DND-41 (cell line): Measurements from ENCODE around the gene GALNT18.

Experiments
- ATAC-seq: fragments of 200-7000 bp; cut with Tn5 transposase; 3 replicates; pipeline ENCODE4 v1.9.1; 2021; ENCODE audit warnings: low read depth; ENCODE audit not compliant: insufficient read depth
- DNase-seq: peaks from one replicate; pipeline ENCODE4 v3.0.0-alpha.2; 2020
- H2AFZ ChIP-seq: 2 replicates; pipeline ENCODE4 v1.6.0; 2012; ENCODE audit warnings: low read depth, low read length
- H3K27ac ChIP-seq: 2 replicates; pipeline ENCODE4 v1.5.1; 2012; ENCODE audit warnings: low read length, inconsistent platforms
- H3K27me3 ChIP-seq: fragments of 200-600 bp; sonication (generic); 2 replicates; pipeline ENCODE4 v1.6.0; 2012; ENCODE audit warnings: low read length, mild to moderate bottlenecking, inconsistent platforms; ENCODE audit not compliant: insufficient read depth, poor library complexity
- H3K36me3 ChIP-seq: 2 replicates; pipeline ENCODE4 v1.5.1; 2012; ENCODE audit warnings: low read length, inconsistent platforms; ENCODE audit not compliant: insufficient read depth
- H3K4me1 ChIP-seq: 2 replicates; pipeline ENCODE4 v1.5.1; 2012; ENCODE audit warnings: mild to moderate bottlenecking, low read length; ENCODE audit not compliant: insufficient read depth
- H3K4me2 ChIP-seq: 2 replicates; pipeline ENCODE4 v1.6.0; 2012; ENCODE audit warnings: mild to moderate bottlenecking, moderate library complexity, low read length, inconsistent platforms; ENCODE audit not compliant: insufficient read depth
- H3K4me3 ChIP-seq, 2 experiments: fragments of 200-600 bp in 1 of 2; shearing (Covaris generic) in 1 of 2; 2 replicates each; pipeline ENCODE4 v1.5.1; 2012 to 2016; ENCODE audit warnings: inconsistent platforms in 2 of 2, low read length in 2 of 2, mild to moderate bottlenecking in 2 of 2, low read depth in 1 of 2, moderate library complexity in 1 of 2
- H3K79me2 ChIP-seq: 2 replicates; pipeline ENCODE4 v1.6.0; 2012; ENCODE audit warnings: low read length, inconsistent platforms; ENCODE audit not compliant: insufficient read depth
- H3K9ac ChIP-seq: 2 replicates; pipeline ENCODE4 v1.6.0; 2012; ENCODE audit warnings: low read depth, mild to moderate bottlenecking, inconsistent platforms, low read length, moderate library complexity
- H3K9me3 ChIP-seq: 2 replicates; pipeline ENCODE4 v1.5.1; 2012; ENCODE audit warnings: low read length, moderate library complexity, mild to moderate bottlenecking, inconsistent platforms; ENCODE audit not compliant: insufficient read depth, severe bottlenecking
- H4K20me1 ChIP-seq: 2 replicates; pipeline ENCODE4 v1.6.0; 2012; ENCODE audit warnings: low read length; ENCODE audit not compliant: insufficient read depth
- CTCF ChIP-seq: IDR thresholded peaks from 2 replicates; pipeline ENCODE4 v1.5.1; 2012; ENCODE audit warnings: borderline replicate concordance, low read length, moderate library complexity, mild to moderate bottlenecking; ENCODE audit not compliant: poor library complexity, severe bottlenecking; ENCODE audit errors: extremely low read depth
- EZH2 ChIP-seq: IDR thresholded peaks from 3 replicates; pipeline ENCODE4 v1.6.1; 2012; ENCODE audit warnings: borderline replicate concordance, low read depth, mild to moderate bottlenecking, moderate library complexity, low read length, inconsistent platforms; ENCODE audit not compliant: severe bottlenecking

The GALNT18 gene

DNA sequence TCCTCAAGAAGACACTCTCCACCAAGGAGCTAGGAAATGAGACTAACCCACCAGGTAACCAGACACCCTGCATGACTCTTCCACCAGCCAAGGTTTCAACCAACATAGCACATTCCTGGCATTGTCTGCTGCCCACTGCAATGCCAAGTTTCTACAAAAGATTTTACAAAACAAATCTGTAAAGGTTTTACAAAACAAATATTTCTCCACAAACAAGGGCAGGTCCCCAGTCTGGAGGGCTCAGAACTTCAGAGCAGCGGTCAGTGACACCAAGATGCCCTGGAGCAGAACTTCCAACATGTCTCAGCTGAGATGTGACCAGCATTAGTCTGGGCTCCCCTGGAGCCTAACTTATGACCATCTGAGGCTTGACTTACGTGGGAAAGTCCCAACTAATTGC is 14.0 kb downstream of the GALNT18 start:
- no peak for DNase-seq
- Histone ChIP-seq H3K27me3 (peaks cover 24% of the 10 kb centered on the region), H3K4me3 (no peak overlapping the region), H3K79me2 (no peaks in the 10 kb centered on the region), H3K4me1 (no peaks in the 10 kb centered on the region), H3K4me2 (no peak overlapping the region), H3K36me3 (no peaks in the 10 kb centered on the region), H3K9ac (no peak overlapping the region), H3K9me3 (no peaks in the 10 kb centered on the region), H2AFZ (no peak overlapping the region), H4K20me1 (no peaks in the 10 kb centered on the region), H3K27ac (no peak overlapping the region)
- no peak for TF ChIP-seq EZH2
- TF ChIP-seq CTCF: no peak
- no peak for ATAC-seq

DNA sequence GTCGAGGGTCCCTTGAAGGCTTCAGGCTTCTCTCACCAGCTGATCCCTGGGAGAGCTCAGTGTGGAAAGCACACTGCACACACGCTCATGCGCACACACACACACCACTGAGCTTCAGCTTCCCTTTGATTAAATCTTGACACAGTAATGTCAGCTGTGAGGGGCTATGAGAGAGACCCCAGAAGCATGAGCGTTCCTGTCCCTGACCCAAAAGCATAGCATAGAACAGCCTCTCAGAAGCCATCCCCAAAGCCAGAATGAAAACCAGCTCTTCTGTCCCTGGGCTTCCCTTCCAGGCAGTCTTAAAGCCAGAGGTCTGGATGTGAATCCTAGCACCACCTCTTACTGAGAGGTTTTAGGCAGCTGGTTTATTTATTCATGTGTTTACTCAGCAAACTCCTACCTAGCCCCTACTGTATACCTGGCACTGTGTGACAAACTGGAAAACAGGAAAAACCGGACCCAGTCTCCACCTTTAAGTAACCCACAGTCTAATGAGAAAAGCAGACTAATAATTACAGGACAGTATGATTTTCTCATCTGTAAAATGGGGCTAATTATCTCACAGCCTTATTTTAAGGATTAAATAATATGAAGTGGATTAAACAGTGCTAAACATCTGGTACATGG is 15.9 kb downstream of the GALNT18 start:
- DNase-seq (no peak), ATAC-seq (no peak)
- Histone ChIP-seq H3K4me2 (no peak overlapping the region), H3K27ac (no peak overlapping the region), H2AFZ (no peak overlapping the region), H3K4me1 (no peaks in the 10 kb centered on the region), H3K79me2 (no peaks in the 10 kb centered on the region), H3K9me3 (no peaks in the 10 kb centered on the region), H3K9ac (no peak overlapping the region), H4K20me1 (no peaks in the 10 kb centered on the region), H3K36me3 (no peaks in the 10 kb centered on the region), H3K4me3 (no peak overlapping the region), H3K27me3 (peaks cover 24% of the 10 kb centered on the region)
- TF ChIP-seq EZH2 (no peak), CTCF (no peak)

GRCh38 chr11:11605181-11605580 is 16.6 kb downstream of the GALNT18 start:
- Histone ChIP-seq H3K27ac (no peak overlapping the region), H2AFZ (no peak overlapping the region), H3K4me1 (no peaks in the 10 kb centered on the region), H3K9ac (no peak overlapping the region), H3K4me3 (no peak overlapping the region), H4K20me1 (no peaks in the 10 kb centered on the region), H3K79me2 (no peaks in the 10 kb centered on the region), H3K9me3 (no peaks in the 10 kb centered on the region), H3K4me2 (no peak overlapping the region), H3K27me3 (peaks cover 24% of the 10 kb centered on the region), H3K36me3 (no peaks in the 10 kb centered on the region)
- no peak for TF ChIP-seq CTCF
- no peak for TF ChIP-seq EZH2
- no peak for ATAC-seq
- DNase-seq: no peak
